ENCODE results near the gene DPYSL3. TPM values are rescaled to one million over a fixed set of nuclear protein-coding genes. Genes with fewer than 3 reads are reported as not detected.

DPYSL3 gene
- total RNA-seq, 1 donor from 2014 or later = 1.6 TPM

- Histone ChIP-seq H3K4me3 (ENCODE audit: low read depth, low read length) (no peak overlapping the region), H3K27me3 (ENCODE audit: control insufficient read depth, insufficient read depth, low read length) (no peaks in the 10 kb centered on the region), H3K36me3 (ENCODE audit: control insufficient read depth, insufficient read depth, low read length) (no peaks in the 10 kb centered on the region)
- TF ChIP-seq CTCF (IDR thresholded peaks at IDR 0.05; ENCODE audit: insufficient read depth, low read length, severe bottlenecking) = no peak
- FAIRE-seq = no peak
- DNase-seq (ENCODE audit: low read depth) = no peak
Observed at GRCh38 chr5:147552897-147553296, 43.0 kb upstream of the DPYSL3 start.

GRCh38 chr5:147551677-147552076 lies 41.8 kb upstream of the DPYSL3 start:
- no peak for DNase-seq (ENCODE audit: low read depth)
- H3K36me3 ChIP-seq (ENCODE audit: control insufficient read depth, insufficient read depth, low read length) = no peaks in the 10 kb centered on the region
- no peak overlapping the region for H3K4me3 ChIP-seq (ENCODE audit: low read depth, low read length)
- FAIRE-seq = no peak
- H3K27me3 ChIP-seq (ENCODE audit: control insufficient read depth, insufficient read depth, low read length) = no peaks in the 10 kb centered on the region
- no peak for TF ChIP-seq CTCF (IDR thresholded peaks at IDR 0.05; ENCODE audit: insufficient read depth, low read length, severe bottlenecking)

- FAIRE-seq = no peak
- H3K27me3 ChIP-seq (ENCODE audit: control insufficient read depth, insufficient read depth, low read length) = no peaks in the 10 kb centered on the region
- TF ChIP-seq CTCF (IDR thresholded peaks at IDR 0.05; ENCODE audit: insufficient read depth, low read length, severe bottlenecking) = no peak
- DNase-seq (ENCODE audit: low read depth) = no peak
- H3K4me3 ChIP-seq (ENCODE audit: low read depth, low read length) = no peak overlapping the region
- no peaks in the 10 kb centered on the region for H3K36me3 ChIP-seq (ENCODE audit: control insufficient read depth, insufficient read depth, low read length)
Observed at GRCh38 chr5:147547730-147548129, 37.9 kb upstream of the DPYSL3 start.

GRCh38 chr5:147544556-147544955 lies 34.7 kb upstream of the DPYSL3 start:
- FAIRE-seq (no peak), DNase-seq (ENCODE audit: low read depth) (no peak)
- Histone ChIP-seq H3K27me3 (ENCODE audit: control insufficient read depth, insufficient read depth, low read length) (no peaks in the 10 kb centered on the region), H3K36me3 (ENCODE audit: control insufficient read depth, insufficient read depth, low read length) (no peaks in the 10 kb centered on the region), H3K4me3 (ENCODE audit: low read depth, low read length) (no peak overlapping the region)
- TF ChIP-seq CTCF (IDR thresholded peaks at IDR 0.05; ENCODE audit: insufficient read depth, low read length, severe bottlenecking) = no peak

GRCh38 chr5:147539053-147539452 lies 29.2 kb upstream of the DPYSL3 start:
- DNase-seq (ENCODE audit: low read depth) (peak; percentile 43), FAIRE-seq (no peak)
- no peaks in the 10 kb centered on the region for H3K27me3 ChIP-seq (ENCODE audit: control insufficient read depth, insufficient read depth, low read length)
- no peak for TF ChIP-seq CTCF (IDR thresholded peaks at IDR 0.05; ENCODE audit: insufficient read depth, low read length, severe bottlenecking)
- no peak overlapping the region for H3K4me3 ChIP-seq (ENCODE audit: low read depth, low read length)
- H3K36me3 ChIP-seq (ENCODE audit: control insufficient read depth, insufficient read depth, low read length) = no peaks in the 10 kb centered on the region

- no peak for FAIRE-seq
- H3K4me3 ChIP-seq (ENCODE audit: low read depth, low read length) = no peak overlapping the region
- H3K27me3 ChIP-seq (ENCODE audit: control insufficient read depth, insufficient read depth, low read length) = no peaks in the 10 kb centered on the region
- no peak for DNase-seq (ENCODE audit: low read depth)
- no peaks in the 10 kb centered on the region for H3K36me3 ChIP-seq (ENCODE audit: control insufficient read depth, insufficient read depth, low read length)
- TF ChIP-seq CTCF (IDR thresholded peaks at IDR 0.05; ENCODE audit: insufficient read depth, low read length, severe bottlenecking) = no peak
Observed at GRCh38 chr5:147538236-147538635, 28.4 kb upstream of the DPYSL3 start.

Measured in bronchial epithelial cell (primary cell).